ENCODE data around the gene ZNF76.
A peak's percentile ranks its signal among the peaks of the same experiment; 100 is the strongest.

The ZNF76 gene

GRCh38 chr6:35297601-35298481, 38.3 kb downstream of the ZNF76 start, which contains the start of gene DEF6:
DEF6 (plus strand) TSS chr6:35297818; CDS start chr6:35297857, 39 bp downstream.
- ChIA-PET CTCF (interaction anchor here (0.5 to 3.3 kb wide), 22 partner anchors 12 to 577 kb away, joined by 3 to 18 read pairs (median 3); partner anchors contain the start of genes ARMC12, PPARD and RPL10A), POLR2A (ENCODE audit: low non-redundant PET) (no interaction called here)
- peak; percentile 95 for DNase-seq (ENCODE audit: low spot score)
- peak within 1 kb of the TSS; percentile 93 for H3K27ac ChIP-seq
- TF ChIP-seq CTCF (conservative IDR thresholded peaks at IDR 0.05; ENCODE audit: low read depth) = peak; percentile 93

GRCh38 chr6:35298625-35299140, 39.1 kb downstream of the ZNF76 start:
- TF ChIP-seq CTCF (conservative IDR thresholded peaks at IDR 0.05; ENCODE audit: low read depth) = no peak
- ChIA-PET POLR2A (ENCODE audit: low non-redundant PET) (no interaction called here), CTCF (interaction anchor here (0.6 to 3.3 kb wide), 8 partner anchors 25 to 578 kb away, joined by 3 to 18 read pairs (median 5); partner anchors contain the start of genes PPARD and RPL10A)
- H3K27ac ChIP-seq = peak overlapping the region; percentile 93
- no peak for DNase-seq (ENCODE audit: low spot score)

- no peak for TF ChIP-seq CTCF (conservative IDR thresholded peaks at IDR 0.05; ENCODE audit: low read depth)
- POLR2A ChIA-PET (ENCODE audit: low non-redundant PET) = interaction anchor here (0.6 kb wide), 1 partner anchor 26 kb away, joined by 4 read pairs; no protein-coding TSS in a partner anchor
- no peak for DNase-seq (ENCODE audit: low spot score)
- no peak overlapping the region; the same call in 1 of the 2 replicates for H3K27ac ChIP-seq
- CTCF ChIA-PET = interaction anchor here (0.7 kb wide), 1 partner anchor 136 kb away, joined by 3 read pairs; no protein-coding TSS in a partner anchor
These were observed 40.1 kb downstream of the ZNF76 start for GRCh38 chr6:35299674-35300073.

GRCh38 chr6:35300848-35301247, 41.3 kb downstream of the ZNF76 start:
- peak overlapping the region; percentile 44 for H3K27ac ChIP-seq
- ChIA-PET CTCF (interaction anchor here (1.3 kb wide), 1 partner anchor 41 kb away, joined by 6 read pairs; the partner anchor contains the start of gene PPARD), POLR2A (ENCODE audit: low non-redundant PET) (no interaction called here)
- TF ChIP-seq CTCF (conservative IDR thresholded peaks at IDR 0.05; ENCODE audit: low read depth) = no peak
- no peak for DNase-seq (ENCODE audit: low spot score)

- CTCF ChIA-PET = interaction anchor here (0.6 kb wide), 1 partner anchor 30 kb away, joined by 4 read pairs; no protein-coding TSS in a partner anchor
- DNase-seq (ENCODE audit: low spot score) = peak; percentile 67
- H3K27ac ChIP-seq = peak overlapping the region; percentile 84
- POLR2A ChIA-PET (ENCODE audit: low non-redundant PET) = interaction anchor here (0.6 kb wide), 1 partner anchor 151 kb away, joined by 3 read pairs; no protein-coding TSS in a partner anchor
- no peak for TF ChIP-seq CTCF (conservative IDR thresholded peaks at IDR 0.05; ENCODE audit: low read depth)
These were observed 43.2 kb downstream of the ZNF76 start for GRCh38 chr6:35302604-35303241.

GRCh38 chr6:35304299-35304698, 44.8 kb downstream of the ZNF76 start:
- H3K27ac ChIP-seq = no peak overlapping the region
- ChIA-PET POLR2A (ENCODE audit: low non-redundant PET) (no interaction called here), CTCF (no interaction called here)
- TF ChIP-seq CTCF (conservative IDR thresholded peaks at IDR 0.05; ENCODE audit: low read depth) = no peak
- DNase-seq (ENCODE audit: low spot score) = no peak

Measured in RWPE1 (cell line).